ENCODE measurements around the gene FGF19.

Gene FGF19

DNA sequence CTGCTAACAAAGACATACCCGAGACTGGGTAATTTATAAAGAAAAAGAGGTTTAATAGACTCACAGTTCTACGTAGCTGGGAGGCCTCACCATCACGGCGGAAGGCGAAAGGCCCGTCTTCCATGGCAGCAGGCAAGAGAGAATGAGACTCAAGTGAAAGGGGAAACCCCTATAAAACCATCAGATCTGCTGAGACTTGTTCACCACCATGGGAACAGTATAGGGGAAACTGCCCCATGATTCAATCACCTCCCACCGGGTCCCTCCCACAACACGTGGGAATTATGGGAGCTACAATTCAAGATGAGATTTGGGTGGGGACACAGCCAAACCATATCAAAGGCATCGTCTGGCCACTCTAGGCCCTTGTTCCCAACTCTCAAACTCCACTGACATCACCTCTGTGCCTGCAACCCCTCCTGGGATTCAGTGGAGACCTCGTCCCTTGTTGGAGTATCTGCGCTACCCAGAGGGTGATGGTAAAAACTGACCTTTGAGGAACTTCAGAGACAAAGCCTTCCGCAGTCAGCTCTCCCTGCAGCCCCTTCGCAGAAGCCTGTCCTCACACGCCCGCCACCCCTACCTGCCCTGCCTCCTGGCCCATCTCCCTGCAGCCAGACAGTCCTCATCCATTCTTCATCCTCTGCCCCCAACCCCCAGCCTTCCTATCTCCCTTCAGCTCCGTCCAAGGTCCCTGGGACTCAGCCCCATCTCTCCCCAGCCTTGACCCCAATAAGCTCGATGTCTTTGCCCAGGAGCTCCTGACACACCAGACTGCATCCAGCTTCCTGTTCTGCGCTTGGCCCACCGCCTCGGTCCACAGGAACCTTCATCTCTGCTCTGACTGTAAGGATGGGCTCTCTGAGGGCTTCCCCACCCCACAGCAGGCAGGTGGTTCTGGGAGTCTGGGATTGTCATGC is 47.0 kb downstream of the FGF19 start:
- DNase-seq (ENCODE audit: low read depth in 2 of 2): no peak

DNA sequence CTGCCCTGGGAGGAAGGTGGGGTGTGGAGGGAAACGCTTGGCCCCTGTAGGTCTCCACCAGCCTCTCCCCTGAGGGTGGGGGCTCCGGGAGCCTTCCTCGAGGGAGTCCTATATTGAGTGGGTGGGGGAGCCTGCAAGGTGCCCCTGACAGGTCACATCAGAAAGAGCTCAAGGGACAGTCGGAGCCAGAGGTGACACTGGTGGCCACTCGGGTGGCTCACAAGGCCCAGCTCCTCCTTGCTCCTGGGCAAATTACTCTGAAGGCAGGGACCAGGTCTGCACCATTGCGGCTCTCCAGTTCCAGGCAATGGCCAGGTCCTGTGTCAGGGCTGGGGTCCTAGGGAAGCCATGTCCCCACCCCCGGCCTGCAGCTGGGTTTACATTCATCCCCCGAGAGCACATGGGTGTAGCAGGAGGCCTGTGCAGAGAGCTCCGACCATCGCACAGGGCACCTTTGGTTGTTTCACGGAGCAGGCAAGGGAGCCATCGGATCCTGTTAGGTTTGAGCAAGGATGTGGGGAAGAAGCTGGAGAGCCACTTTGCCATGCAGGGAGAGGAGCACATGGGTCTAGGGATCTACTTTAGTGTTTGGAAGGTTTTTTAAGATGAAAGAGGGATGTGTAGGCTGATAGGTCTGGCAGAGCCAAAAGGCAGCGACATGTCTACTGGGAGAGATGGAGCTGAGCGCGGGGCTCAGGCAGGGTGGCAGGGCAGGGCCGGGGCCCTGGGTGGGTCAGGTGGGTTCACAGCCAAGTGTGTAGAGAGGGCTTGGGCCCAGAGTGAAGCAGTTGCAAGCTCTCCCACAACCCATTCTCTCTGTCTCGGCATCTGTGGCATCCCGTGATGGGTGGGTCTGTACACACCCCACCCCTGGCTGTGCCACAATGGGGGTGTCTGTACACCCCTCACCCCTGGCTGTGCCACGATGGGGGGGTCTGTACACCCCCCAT is 48.1 kb downstream of the FGF19 start:
- no peak for DNase-seq (ENCODE audit: low read depth in 2 of 2)

DNA sequence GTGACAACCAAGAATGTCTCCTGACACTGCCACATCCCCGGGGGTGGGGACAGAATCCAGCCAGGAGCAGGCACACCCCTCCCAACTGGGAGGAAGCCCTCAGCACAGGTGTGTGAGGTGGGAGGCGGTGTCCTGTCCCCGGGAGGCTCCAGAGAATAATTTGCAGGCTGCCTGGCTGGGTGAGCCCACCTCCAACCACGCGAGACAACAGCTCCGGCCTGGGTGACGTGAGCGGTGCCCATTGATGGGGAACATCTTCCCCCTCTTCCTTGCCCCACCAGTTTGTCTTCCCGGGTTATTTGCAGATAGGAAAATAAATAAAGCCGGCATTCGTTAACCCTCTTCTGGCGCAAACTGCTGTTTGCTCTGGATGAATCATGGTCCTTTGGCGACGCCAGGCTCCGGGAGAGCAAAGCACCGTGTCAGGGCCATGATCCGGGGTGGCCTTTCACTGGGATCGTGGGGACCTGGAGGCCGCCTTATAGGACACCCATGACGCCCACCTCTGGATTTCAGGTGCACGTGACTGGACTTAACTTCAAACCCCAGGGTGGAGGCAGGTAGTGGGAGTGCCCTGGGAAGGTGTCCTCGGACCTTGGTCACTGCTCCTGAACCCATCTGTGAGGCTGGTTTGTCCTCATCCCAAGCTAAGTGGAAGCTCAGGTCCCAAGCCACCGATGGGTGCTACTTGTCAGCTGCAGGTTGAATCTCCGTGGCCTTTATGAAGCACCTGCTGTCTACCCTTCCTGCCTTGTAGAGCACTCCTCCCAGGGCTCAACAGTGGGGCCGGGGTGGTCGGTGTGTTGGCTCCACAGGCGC is 49.0 kb downstream of the FGF19 start:
- DNase-seq (ENCODE audit: low read depth in 2 of 2): no peak

DNA sequence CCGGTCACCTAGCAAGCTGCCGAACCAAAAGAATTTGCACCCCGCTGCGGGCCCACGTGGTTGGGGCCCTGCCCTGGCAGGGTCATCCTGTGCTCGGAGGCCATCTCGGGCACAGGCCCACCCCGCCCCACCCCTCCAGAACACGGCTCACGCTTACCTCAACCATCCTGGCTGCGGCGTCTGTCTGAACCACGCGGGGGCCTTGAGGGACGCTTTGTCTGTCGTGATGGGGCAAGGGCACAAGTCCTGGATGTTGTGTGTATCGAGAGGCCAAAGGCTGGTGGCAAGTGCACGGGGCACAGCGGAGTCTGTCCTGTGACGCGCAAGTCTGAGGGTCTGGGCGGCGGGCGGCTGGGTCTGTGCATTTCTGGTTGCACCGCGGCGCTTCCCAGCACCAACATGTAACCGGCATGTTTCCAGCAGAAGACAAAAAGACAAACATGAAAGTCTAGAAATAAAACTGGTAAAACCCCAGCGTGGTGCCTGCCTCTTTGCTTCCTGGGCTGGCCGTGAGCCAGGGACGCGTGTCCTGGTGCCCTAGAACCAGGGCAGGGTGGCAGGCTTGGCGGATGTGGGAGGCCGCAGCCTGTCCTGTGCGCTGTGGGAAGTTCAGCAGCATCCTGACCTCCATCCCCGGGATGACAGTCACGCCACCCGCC is 49.7 kb downstream of the FGF19 start:
- DNase-seq (ENCODE audit: low read depth in 2 of 2): no peak

DNA sequence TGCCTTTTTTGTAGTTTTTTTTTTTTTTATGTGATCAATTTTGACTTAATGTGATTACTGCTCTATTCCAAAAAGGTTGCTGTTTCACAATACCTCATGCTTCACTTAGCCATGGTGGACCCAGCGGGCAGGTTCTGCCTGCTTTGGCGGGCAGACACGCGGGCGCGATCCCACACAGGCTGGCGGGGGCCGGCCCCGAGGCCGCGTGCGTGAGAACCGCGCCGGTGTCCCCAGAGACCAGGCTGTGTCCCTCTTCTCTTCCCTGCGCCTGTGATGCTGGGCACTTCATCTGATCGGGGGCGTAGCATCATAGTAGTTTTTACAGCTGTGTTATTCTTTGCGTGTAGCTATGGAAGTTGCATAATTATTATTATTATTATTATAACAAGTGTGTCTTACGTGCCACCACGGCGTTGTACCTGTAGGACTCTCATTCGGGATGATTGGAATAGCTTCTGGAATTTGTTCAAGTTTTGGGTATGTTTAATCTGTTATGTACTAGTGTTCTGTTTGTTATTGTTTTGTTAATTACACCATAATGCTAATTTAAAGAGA is 50.3 kb downstream of the FGF19 start:
- no peak for DNase-seq (ENCODE audit: low read depth in 2 of 2)

DNA sequence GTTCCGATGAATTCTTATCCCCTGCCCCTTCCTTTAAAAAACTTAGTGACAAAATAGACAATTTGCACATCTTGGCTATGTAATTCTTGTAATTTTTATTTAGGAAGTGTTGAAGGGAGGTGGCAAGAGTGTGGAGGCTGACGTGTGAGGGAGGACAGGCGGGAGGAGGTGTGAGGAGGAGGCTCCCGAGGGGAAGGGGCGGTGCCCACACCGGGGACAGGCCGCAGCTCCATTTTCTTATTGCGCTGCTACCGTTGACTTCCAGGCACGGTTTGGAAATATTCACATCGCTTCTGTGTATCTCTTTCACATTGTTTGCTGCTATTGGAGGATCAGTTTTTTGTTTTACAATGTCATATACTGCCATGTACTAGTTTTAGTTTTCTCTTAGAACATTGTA is 50.8 kb downstream of the FGF19 start:
- DNase-seq (ENCODE audit: low read depth in 2 of 2): no peak

DNA sequence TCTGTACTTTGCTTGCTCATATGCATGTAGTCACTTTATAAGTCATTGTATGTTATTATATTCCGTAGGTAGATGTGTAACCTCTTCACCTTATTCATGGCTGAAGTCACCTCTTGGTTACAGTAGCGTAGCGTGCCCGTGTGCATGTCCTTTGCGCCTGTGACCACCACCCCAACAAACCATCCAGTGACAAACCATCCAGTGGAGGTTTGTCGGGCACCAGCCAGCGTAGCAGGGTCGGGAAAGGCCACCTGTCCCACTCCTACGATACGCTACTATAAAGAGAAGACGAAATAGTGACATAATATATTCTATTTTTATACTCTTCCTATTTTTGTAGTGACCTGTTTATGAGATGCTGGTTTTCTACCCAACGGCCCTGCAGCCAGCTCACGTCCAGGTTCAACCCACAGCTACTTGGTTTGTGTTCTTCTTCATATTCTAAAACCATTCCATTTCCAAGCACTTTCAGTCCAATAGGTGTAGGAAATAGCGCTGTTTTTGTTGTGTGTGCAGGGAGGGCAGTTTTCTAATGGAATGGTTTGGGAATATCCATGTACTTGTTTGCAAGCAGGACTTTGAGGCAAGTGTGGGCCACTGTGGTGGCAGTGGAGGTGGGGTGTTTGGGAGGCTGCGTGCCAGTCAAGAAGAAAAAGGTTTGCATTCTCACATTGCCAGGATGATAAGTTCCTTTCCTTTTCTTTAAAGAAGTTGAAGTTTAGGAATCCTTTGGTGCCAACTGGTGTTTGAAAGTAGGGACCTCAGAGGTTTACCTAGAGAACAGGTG is 51.8 kb downstream of the FGF19 start:
- no peak for DNase-seq (ENCODE audit: low read depth in 2 of 2)

DNA sequence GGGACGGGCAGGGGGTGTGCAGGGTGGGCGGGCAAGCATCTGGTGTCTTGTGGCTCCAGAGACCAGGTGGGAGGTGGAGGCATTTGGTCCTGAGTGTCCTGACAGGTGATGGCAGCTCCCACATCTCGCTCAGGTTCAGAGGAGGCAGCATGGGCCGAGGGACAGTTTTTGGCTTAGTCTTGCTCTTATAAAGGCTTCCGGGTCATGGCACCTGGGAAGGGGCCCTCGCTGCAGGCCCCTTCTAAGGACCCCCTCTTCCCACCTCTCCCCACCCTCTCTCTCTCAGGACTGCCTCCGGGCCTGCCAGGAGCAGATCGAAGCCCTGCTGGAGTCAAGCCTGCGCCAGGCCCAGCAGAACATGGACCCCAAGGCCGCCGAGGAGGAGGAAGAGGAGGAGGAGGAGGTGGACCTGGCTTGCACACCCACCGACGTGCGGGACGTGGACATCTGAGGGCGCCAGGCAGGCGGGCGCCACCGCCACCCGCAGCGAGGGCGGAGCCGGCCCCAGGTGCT is 52.9 kb downstream of the FGF19 start:
- DNase-seq (ENCODE audit: low read depth in 2 of 2): no peak

DNA sequence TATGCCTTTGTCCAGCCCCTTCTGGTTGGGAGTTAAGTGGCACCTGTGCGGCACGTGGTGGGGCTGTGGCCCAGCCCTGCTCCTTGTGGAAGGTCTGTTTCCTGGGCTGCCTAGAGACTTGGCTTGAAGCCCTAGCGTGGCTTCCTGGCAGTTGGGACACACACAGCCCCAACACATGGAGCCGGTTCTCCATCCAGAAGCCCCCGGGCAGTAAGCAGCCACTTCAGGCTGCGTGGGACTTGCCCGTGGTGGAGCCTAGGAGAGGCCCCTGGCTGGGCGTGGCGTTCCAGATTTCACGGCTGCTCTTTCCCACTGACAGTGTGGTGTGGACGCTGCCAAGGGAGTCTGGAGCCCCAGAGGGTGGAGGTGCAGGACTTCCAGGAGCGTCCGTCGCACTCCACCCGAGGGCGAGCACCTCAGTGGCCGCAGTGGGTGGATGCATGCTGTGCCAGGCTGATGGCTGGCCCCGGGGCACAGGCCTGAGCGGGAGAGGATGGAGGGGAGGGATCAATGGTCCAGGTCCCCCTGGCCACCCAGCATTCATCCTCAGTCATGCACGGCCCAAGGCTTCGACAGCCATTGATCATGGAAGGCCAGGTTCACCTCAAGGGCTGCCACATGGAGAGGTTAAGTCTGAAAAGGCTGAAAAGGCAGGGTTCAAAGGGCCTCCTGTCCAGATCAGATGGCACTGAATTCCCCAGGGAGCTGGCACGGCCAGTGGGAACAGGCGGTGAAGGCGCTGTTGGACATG is 53.6 kb downstream of the FGF19 start:
- DNase-seq (ENCODE audit: low read depth in 2 of 2): no peak

DNA sequence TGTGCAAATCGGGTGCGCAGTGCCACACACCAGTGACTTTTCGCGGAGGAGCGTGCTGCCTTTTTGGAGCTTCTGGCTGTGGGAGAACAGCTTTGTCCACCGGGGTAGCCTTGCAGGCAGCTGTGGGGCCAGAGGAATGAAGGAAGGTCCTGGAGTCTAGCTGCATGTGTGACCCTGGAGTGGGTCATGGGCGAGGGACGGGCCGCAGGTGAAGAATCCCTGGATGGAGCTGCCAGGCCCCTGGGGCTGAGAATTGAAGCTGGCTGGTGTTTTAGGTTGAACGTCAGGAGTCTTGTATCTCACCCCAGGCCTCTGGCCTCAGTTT is 54.3 kb downstream of the FGF19 start:
- no peak for DNase-seq (ENCODE audit: low read depth in 2 of 2)

DNA sequence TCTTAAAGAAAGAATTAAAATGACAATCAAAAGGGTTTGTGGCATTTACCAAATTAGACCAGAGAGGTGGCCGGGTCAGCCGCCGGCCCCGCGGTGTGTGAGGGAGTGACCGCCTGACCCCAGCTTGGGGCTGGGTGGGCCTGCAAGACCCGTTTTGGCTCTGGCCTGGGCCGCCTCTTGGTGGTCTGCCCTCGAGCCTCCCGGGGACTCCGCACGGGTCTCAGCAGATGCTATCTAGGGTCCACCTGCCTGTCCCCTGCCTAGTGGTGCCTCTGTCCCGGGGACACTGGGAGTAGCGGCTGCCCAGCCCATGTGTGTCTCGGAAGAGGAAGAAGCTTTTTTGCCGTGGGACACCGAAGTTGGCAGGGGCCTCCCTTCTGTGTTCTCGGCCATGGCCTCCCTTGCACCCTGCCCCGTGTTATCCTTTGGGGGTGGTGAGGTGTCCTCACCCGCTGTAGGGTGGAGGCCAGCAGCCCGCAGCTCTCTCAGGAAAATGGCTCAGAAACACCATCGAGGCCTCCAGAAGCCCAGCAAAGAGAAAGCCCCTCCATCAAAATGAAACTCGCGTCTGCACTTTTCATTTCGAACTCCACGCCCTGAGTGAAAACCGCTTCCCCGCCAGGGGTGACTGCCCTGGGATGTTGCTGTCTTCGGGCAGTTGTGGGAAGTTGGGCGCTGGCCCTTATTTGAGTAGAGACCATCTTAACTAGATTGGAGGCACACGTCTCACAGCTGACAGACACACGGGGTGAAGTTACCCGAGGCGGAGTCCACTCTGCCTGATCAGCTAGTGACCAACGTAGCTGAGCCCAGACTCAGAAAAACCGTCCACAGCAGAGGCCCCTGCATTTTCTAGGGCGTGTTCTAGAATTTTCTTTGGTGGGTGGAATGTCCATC is 54.9 kb downstream of the FGF19 start:
- DNase-seq (ENCODE audit: low read depth in 2 of 2): no peak
